ENCODE measurements around the gene DAP3.

DNA sequence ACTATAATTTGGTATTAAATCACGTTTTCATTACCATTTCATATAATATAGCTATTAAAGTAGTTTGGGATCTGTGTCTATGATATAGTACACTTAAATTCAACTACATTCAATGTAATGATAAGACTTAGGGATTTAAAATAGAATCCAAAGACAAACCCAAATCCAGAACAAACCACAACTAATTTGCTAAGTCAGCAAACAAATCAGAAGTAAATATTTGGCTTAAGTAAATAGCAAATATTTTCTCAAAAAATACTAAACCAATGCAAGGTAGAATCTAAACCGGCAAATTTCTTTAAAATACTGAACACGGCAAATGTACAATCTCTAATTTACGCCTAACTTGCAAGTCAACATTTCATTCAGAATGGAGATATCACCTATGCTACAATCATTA, 17.1 kb upstream of the DAP3 start:
- TF ChIP-seq, protein P1, sequence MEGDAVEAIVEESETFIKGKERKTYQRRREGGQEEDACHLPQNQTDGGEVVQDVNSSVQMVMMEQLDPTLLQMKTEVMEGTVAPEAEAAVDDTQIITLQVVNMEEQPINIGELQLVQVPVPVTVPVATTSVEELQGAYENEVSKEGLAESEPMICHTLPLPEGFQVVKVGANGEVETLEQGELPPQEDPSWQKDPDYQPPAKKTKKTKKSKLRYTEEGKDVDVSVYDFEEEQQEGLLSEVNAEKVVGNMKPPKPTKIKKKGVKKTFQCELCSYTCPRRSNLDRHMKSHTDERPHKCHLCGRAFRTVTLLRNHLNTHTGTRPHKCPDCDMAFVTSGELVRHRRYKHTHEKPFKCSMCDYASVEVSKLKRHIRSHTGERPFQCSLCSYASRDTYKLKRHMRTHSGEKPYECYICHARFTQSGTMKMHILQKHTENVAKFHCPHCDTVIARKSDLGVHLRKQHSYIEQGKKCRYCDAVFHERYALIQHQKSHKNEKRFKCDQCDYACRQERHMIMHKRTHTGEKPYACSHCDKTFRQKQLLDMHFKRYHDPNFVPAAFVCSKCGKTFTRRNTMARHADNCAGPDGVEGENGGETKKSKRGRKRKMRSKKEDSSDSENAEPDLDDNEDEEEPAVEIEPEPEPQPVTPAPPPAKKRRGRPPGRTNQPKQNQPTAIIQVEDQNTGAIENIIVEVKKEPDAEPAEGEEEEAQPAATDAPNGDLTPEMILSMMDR (IDR thresholded peaks at IDR 0.05; ENCODE audit: low read length): no peak
- TF ChIP-seq EZH2 (IDR thresholded peaks at IDR 0.05; ENCODE audit: borderline replicate concordance, low read length): no peak
